Cardiac fibroblast (primary cell): ENCODE data around the gene TMEM53.

ENCODE experiments used
- DNase-seq, 2 donors: peaks; one replicate each; pipeline versions ENCODE4 v3.0.0 to v3.0.0-alpha.2; 2010; ENCODE audit warnings: low read depth in 2 of 2
- H3K4me3 ChIP-seq, 2 donors: replicated peaks in 1 of 2; 1 replicate in 1 of 2; 2 replicates in 1 of 2; pipeline ENCODE4 v1.5.1; 2011; ENCODE audit warnings: low read depth in 2 of 2, low read length in 2 of 2, mild to moderate bottlenecking in 2 of 2, moderate library complexity in 1 of 2
- CTCF ChIP-seq: IDR thresholded peaks from one replicate; pipeline ENCODE4 v1.5.1; 2011; ENCODE audit warnings: low read depth, mild to moderate bottlenecking, low read length, inconsistent platforms

The TMEM53 gene

GRCh38 chr1:44643721-44644334 is 30.5 kb downstream of the TMEM53 start:
- no peak for DNase-seq
- no peak for TF ChIP-seq CTCF
- no peak overlapping the region for H3K4me3 ChIP-seq

GRCh38 chr1:44642925-44643324 is 31.4 kb downstream of the TMEM53 start:
- H3K4me3 ChIP-seq, result no peak overlapping the region
- TF ChIP-seq CTCF, result no peak
- DNase-seq, result no peak

GRCh38 chr1:44642255-44642654 is 32.0 kb downstream of the TMEM53 start:
- no peak overlapping the region for H3K4me3 ChIP-seq
- DNase-seq, result no peak
- no peak for TF ChIP-seq CTCF

GRCh38 chr1:44641126-44642102 is 32.9 kb downstream of the TMEM53 start:
- H3K4me3 ChIP-seq, result no peak overlapping the region
- no peak for TF ChIP-seq CTCF
- no peak for DNase-seq

- no peak overlapping the region for H3K4me3 ChIP-seq
- DNase-seq, result no peak
- TF ChIP-seq CTCF, result no peak
Observed at GRCh38 chr1:44640200-44640853, 34.0 kb downstream of the TMEM53 start.

GRCh38 chr1:44637702-44638411 is 36.4 kb downstream of the TMEM53 start:
- H3K4me3 ChIP-seq, result no peak overlapping the region
- DNase-seq, result no peak
- no peak for TF ChIP-seq CTCF
